H1 (cell line): ENCODE data around the gene RD3L. TPM values are rescaled to one million over a fixed set of nuclear protein-coding genes. Genes with fewer than 3 reads are reported as not detected.

Source experiments
- BRCA1 ChIP-seq: IDR thresholded peaks from 2 replicates; pipeline ENCODE4 v1.6.1; 2012; ENCODE audit warnings: low read depth, low read length, improper control_type of control experiment
- RXRA ChIP-seq: IDR thresholded peaks from 2 replicates; pipeline ENCODE4 v1.6.1; 2011; ENCODE audit warnings: low read depth, mild to moderate bottlenecking, low read length, moderate library complexity; ENCODE audit not compliant: insufficient read depth
- SIN3A ChIP-seq, 2 experiments: IDR thresholded peaks in 1 of 2; conservative IDR thresholded peaks in 1 of 2; 2 replicates each; pipeline ENCODE4 v1.6.1; 2011 to 2012; ENCODE audit warnings: low read length in 2 of 2, improper control_type of control experiment in 1 of 2, low read depth in 1 of 2, mild to moderate bottlenecking in 1 of 2
- polyA plus RNA-seq, 7 experiments: library from polyadenylated mRNA; depleted of rRNA in 3 of 7; stranded (reverse) in 5 of 7; unstranded in 2 of 7; fragments of >200 nt in 5 of 7; fragments of 200-250 nt in 2 of 7; gene quantifications; 1 replicate in 5 of 7; 2 replicates in 1 of 7; 4 replicates in 1 of 7; pipeline versions ENCODE4 v1.2.1 to v1.2.3, GENCODE V29; 2011 to 2013; ENCODE audit warnings: missing spikeins in 2 of 7, mixed read lengths in 2 of 7
- total RNA-seq: library from RNA; stranded (reverse); fragmentation: NEBNext Ultra II Directional; extraction: Animal tissue kit (Norgen Biotek cat#: 25700); gene quantifications from 2 replicates; pipeline ENCODE4 v1.2.1, GENCODE V29; 2021

Gene RD3L
- total and polyA plus RNA-seq, 2 of the 8 experiments (the other 6 are each of a cell fraction or from before 2014, with no cell fraction given), result not detected

- TF ChIP-seq RXRA (no peak), SIN3A (conservative IDR thresholded peaks at IDR 0.05 in 1 of 2, IDR thresholded peaks at IDR 0.05 in 1 of 2; ENCODE audit: low read depth in 1 of 2, low read length in 2 of 2) (no peak), BRCA1 (no peak)
Measured at GRCh38 chr14:103943673-103944072, 1.3 kb upstream of the RD3L start (continued).
